HUES48 (cell line): Measurements from ENCODE around the gene IGDCC3.

ENCODE experiments used
- H3K27ac ChIP-seq: one replicate; pipeline ENCODE4 v1.7.0; 2013; ENCODE audit warnings: low read depth, low read length, inconsistent platforms
- H3K27me3 ChIP-seq: 2 replicates; pipeline ENCODE4 v1.6.1; 2013; ENCODE audit warnings: mild to moderate bottlenecking, low read length; ENCODE audit not compliant: control insufficient read depth, insufficient read depth
- H3K36me3 ChIP-seq: 2 replicates; pipeline ENCODE4 v1.6.1; 2013; ENCODE audit warnings: low read length; ENCODE audit not compliant: control insufficient read depth, insufficient read depth
- H3K4me1 ChIP-seq: 2 replicates; pipeline ENCODE4 v1.6.1; 2013; ENCODE audit warnings: mild to moderate bottlenecking, low read length; ENCODE audit not compliant: control insufficient read depth, insufficient read depth
- H3K4me3 ChIP-seq: 2 replicates; pipeline ENCODE4 v1.5.1; 2013; ENCODE audit warnings: mild to moderate bottlenecking, low read depth, low read length
- H3K9ac ChIP-seq: 2 replicates; pipeline ENCODE4 v1.6.1; 2013; ENCODE audit warnings: mild to moderate bottlenecking, low read depth, low read length, moderate library complexity
- H3K9me3 ChIP-seq: 2 replicates; pipeline ENCODE4 v1.6.1; 2013; ENCODE audit warnings: low read length; ENCODE audit not compliant: control insufficient read depth, insufficient read depth

Gene IGDCC3

GRCh38 chr15:65395567-65396202 is 17.9 kb upstream of the IGDCC3 start:
- H3K36me3 ChIP-seq, result peaks cover 7% of the 10 kb centered on the region; the same call in 1 of the 2 replicates
- H3K4me1 ChIP-seq, result no peaks in the 10 kb centered on the region
- H3K27me3 ChIP-seq, result peaks cover 38% of the 10 kb centered on the region
- no peak overlapping the region for H3K9ac ChIP-seq
- no peak overlapping the region for H3K27ac ChIP-seq
- peak overlapping the region; percentile 54 for H3K4me3 ChIP-seq
- H3K9me3 ChIP-seq, result no peaks in the 10 kb centered on the region

GRCh38 chr15:65394936-65395335 is 17.1 kb upstream of the IGDCC3 start:
- no peak overlapping the region for H3K4me3 ChIP-seq
- no peaks in the 10 kb centered on the region for H3K9me3 ChIP-seq
- H3K27me3 ChIP-seq, result peaks cover 38% of the 10 kb centered on the region
- H3K27ac ChIP-seq, result no peak overlapping the region
- H3K4me1 ChIP-seq, result peaks cover 4% of the 10 kb centered on the region
- peaks cover 12% of the 10 kb centered on the region for H3K36me3 ChIP-seq
- H3K9ac ChIP-seq, result no peak overlapping the region

- Histone ChIP-seq H3K4me1 (peaks cover 7% of the 10 kb centered on the region), H3K36me3 (peaks cover 18% of the 10 kb centered on the region), H3K4me3 (no peak overlapping the region), H3K9me3 (no peaks in the 10 kb centered on the region), H3K27me3 (peaks cover 38% of the 10 kb centered on the region), H3K27ac (no peak overlapping the region), H3K9ac (no peak overlapping the region)
Observed at GRCh38 chr15:65394280-65394789, 16.5 kb upstream of the IGDCC3 start.

- no peak overlapping the region for H3K9ac ChIP-seq
- H3K4me1 ChIP-seq, result peaks cover 7% of the 10 kb centered on the region
- H3K4me3 ChIP-seq, result no peak overlapping the region
- peaks cover 38% of the 10 kb centered on the region for H3K27me3 ChIP-seq
- H3K36me3 ChIP-seq, result peaks cover 26% of the 10 kb centered on the region
- no peak overlapping the region for H3K27ac ChIP-seq
- no peaks in the 10 kb centered on the region for H3K9me3 ChIP-seq
Observed at GRCh38 chr15:65393557-65393956, 15.8 kb upstream of the IGDCC3 start.

DNA sequence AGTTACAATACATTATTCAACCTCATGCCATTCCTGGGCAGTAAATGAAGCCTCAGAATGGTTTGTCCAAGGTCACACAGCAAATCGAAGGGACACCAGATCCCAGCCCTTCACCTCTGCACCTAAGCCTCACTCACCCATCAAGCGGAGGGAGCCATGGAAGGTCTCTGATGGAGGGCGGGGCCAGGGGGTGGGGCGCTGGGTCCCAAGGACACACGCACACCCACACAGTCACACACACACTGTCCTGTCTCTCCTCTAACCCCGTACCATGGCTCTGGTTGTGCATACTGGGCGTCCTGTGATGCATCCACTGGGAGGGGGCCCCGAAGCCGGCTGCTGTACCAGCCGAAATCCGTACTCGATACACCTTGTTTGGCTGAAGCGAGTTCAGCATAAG is 15.3 kb upstream of the IGDCC3 start:
- Histone ChIP-seq H3K27ac (no peak overlapping the region), H3K9me3 (no peaks in the 10 kb centered on the region)

GRCh38 chr15:65392368-65392767 is 14.6 kb upstream of the IGDCC3 start:
- no peak overlapping the region for H3K9ac ChIP-seq
- H3K9me3 ChIP-seq, result no peaks in the 10 kb centered on the region
- peaks cover 30% of the 10 kb centered on the region for H3K27me3 ChIP-seq
- peaks cover 7% of the 10 kb centered on the region for H3K4me1 ChIP-seq
- no peak overlapping the region for H3K4me3 ChIP-seq
- peaks cover 30% of the 10 kb centered on the region for H3K36me3 ChIP-seq
- no peak overlapping the region for H3K27ac ChIP-seq

More for the DNA sequence above, 15.3 kb upstream of the IGDCC3 start:
- peaks cover 7% of the 10 kb centered on the region for H3K4me1 ChIP-seq
- no peak overlapping the region for H3K9ac ChIP-seq
- H3K4me3 ChIP-seq, result no peak overlapping the region
- peaks cover 30% of the 10 kb centered on the region for H3K36me3 ChIP-seq
- peaks cover 38% of the 10 kb centered on the region for H3K27me3 ChIP-seq

DNA sequence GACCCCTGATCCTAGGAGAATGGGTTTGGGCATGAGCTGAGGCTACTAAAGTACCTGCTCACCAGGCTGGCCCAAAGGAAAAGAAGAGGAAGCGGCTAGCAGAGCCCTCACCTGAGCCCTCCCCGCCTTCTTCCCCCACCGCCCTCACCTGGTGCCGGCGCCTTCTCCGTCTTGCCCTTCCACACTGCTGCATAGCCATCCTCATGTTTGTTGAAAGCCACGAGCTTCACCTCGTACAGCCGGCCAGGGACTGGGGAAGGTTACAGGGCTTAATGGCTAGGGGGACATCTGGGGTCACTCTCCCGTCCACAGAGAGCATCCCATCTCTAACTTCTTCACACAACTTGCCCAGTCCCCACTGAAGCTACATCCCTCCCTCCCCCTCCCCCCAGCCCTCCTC is 13.9 kb upstream of the IGDCC3 start:
- H3K4me1 ChIP-seq, result peaks cover 7% of the 10 kb centered on the region
- H3K36me3 ChIP-seq, result peaks cover 30% of the 10 kb centered on the region
- H3K4me3 ChIP-seq, result no peak overlapping the region
- H3K9ac ChIP-seq, result no peak overlapping the region
- H3K27me3 ChIP-seq, result peaks cover 24% of the 10 kb centered on the region
- H3K9me3 ChIP-seq, result no peaks in the 10 kb centered on the region
- no peak overlapping the region for H3K27ac ChIP-seq

DNA sequence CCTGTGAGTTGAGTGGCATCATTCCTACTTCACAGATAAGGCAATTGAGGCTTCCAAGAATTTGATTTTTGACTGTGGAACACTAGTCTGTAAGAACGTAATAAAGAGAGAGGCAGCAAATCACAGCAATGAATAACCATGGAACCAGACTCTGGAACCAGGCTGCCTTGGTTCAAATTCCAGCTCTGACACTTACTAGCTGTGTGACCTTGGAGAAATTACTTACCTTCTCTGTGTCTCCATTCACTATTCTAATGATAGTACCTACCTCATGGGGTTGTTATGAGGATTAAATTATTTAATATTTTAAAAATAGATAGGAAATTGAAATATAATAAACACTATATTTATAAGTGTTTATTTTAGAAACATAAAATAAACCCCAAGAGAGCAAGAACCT is 12.6 kb upstream of the IGDCC3 start:
- no peak overlapping the region for H3K9ac ChIP-seq
- H3K36me3 ChIP-seq, result peaks cover 30% of the 10 kb centered on the region
- H3K4me1 ChIP-seq, result peaks cover 7% of the 10 kb centered on the region
- no peak overlapping the region for H3K27ac ChIP-seq
- H3K9me3 ChIP-seq, result no peaks in the 10 kb centered on the region
- no peak overlapping the region for H3K4me3 ChIP-seq
- peaks cover 11% of the 10 kb centered on the region for H3K27me3 ChIP-seq

DNA sequence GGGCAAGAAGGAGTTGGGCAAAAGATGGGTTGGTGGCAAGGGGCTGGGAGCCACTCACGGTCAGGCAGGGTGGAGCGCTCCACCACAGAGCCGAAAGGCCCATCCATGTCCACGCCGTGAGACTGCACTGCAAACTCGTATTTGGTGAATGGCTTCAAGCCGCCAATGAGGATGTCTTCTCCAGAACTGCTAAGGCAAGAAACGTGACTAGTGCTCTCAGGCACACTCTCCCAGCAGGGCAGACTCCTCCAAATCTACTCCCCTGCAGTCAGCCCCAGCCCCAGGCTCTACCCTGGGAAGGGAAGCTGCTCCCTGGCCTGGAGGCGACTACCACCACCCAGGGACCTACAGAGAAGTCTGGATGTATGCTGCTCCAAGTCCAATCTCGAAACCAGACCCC is 11.4 kb upstream of the IGDCC3 start:
- H3K9me3 ChIP-seq, result no peaks in the 10 kb centered on the region
- H3K4me1 ChIP-seq, result peaks cover 14% of the 10 kb centered on the region
- no peak overlapping the region for H3K27ac ChIP-seq
- H3K36me3 ChIP-seq, result peaks cover 30% of the 10 kb centered on the region
- H3K27me3 ChIP-seq, result peaks cover under 1% of the 10 kb centered on the region; the same call in 1 of the 2 replicates
- H3K4me3 ChIP-seq, result no peak overlapping the region
- no peak overlapping the region for H3K9ac ChIP-seq

DNA sequence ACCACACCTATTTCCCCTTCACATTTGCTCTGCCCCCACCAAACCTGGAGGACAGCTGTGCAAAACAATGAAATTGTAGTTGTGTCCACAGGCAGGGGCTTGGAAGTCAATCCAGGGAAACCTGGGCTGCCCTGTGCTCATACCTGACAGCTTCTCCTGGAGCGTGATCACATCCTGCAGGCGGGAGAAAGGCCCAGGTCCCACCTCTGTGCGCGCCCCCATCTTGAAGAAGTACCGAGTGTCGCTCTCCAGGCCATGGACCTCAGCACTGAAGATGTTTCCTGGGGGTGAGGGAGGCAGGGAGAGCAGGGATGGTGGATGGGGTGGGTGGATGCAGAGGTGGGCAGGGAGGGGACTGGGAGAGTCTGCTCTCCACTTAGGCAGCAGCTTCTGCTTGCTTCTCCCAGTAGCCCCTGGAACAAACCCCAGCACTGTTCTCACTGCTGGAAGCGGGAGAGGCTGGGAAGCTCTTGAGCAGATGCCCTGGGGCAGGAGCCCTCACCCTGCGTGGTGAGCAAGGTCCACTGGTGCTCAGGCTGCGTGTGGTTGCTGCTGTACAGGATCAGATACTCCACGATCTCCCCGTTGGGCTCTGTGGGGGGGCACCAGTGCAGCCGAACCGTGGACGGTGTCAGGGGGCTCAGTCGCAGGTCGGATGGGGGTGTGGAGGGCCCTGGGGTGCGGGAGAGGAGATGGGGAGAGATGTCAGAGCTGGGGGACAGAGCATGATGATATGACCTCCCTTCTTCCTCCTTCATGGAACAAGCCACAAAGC is 10.7 kb upstream of the IGDCC3 start:
- Histone ChIP-seq H3K4me3 (no peak overlapping the region), H3K36me3 (peaks cover 35% of the 10 kb centered on the region), H3K9ac (no peak overlapping the region), H3K9me3 (no peaks in the 10 kb centered on the region), H3K27me3 (peaks cover 3% of the 10 kb centered on the region; the same call in 1 of the 2 replicates), H3K4me1 (peaks cover 14% of the 10 kb centered on the region), H3K27ac (no peak overlapping the region)

GRCh38 chr15:65386886-65387285 is 9.1 kb upstream of the IGDCC3 start:
- no peak overlapping the region for H3K9ac ChIP-seq
- no peaks in the 10 kb centered on the region for H3K9me3 ChIP-seq
- no peak overlapping the region for H3K27ac ChIP-seq
- peaks cover 29% of the 10 kb centered on the region for H3K36me3 ChIP-seq
- H3K4me1 ChIP-seq, result peaks cover 14% of the 10 kb centered on the region
- no peak overlapping the region for H3K4me3 ChIP-seq
- H3K27me3 ChIP-seq, result peaks cover 3% of the 10 kb centered on the region; the same call in 1 of the 2 replicates
